GM18868 (cell line): ENCODE results near the gene SRP14.
"Not testable (repeated sequence)": the region's sequence is repeated elsewhere in the genome, so short reads cannot be mapped to it uniquely, and the experiment has no call there.

Experiments
- ATAC-seq: cut with Tn5 transposase; IDR thresholded peaks from one replicate; pipeline ENCODE4 v1.9.1; 2021; ENCODE audit warnings: mild to moderate bottlenecking, moderate library complexity; ENCODE audit not compliant: unreplicated experiment

SRP14 gene

GRCh38 chr15:40051616-40052415 is 12.8 kb upstream of the SRP14 start:
- ATAC-seq: no peak

GRCh38 chr15:40050788-40051470 is 11.9 kb upstream of the SRP14 start:
- no peak for ATAC-seq

- no peak for ATAC-seq
These were observed 10.0 kb upstream of the SRP14 start for GRCh38 chr15:40048926-40049475.

- no peak for ATAC-seq
These were observed 9.3 kb upstream of the SRP14 start for GRCh38 chr15:40048211-40048792.

GRCh38 chr15:40047415-40048210 is 8.6 kb upstream of the SRP14 start:
- peak; percentile 74 for ATAC-seq

GRCh38 chr15:40046721-40047414 is 7.9 kb upstream of the SRP14 start:
- no peak for ATAC-seq

GRCh38 chr15:40045572-40046217 is 6.7 kb upstream of the SRP14 start:
- ATAC-seq: no peak

GRCh38 chr15:40044717-40045571 is 6.0 kb upstream of the SRP14 start:
- peak; percentile 74 for ATAC-seq

- no peak for ATAC-seq
These were observed 5.1 kb upstream of the SRP14 start for GRCh38 chr15:40043927-40044716.

- ATAC-seq: no peak
These were observed 3.9 kb upstream of the SRP14 start for GRCh38 chr15:40042791-40043320.

GRCh38 chr15:40040770-40041169 is 1.8 kb upstream of the SRP14 start:
- ATAC-seq: no peak

- no peak for ATAC-seq
These were observed 1.3 kb upstream of the SRP14 start for GRCh38 chr15:40040293-40040635.

GRCh38 chr15:40038275-40038637 is 725 bp downstream of the SRP14 start:
- no peak for ATAC-seq

- ATAC-seq: no peak
These were observed 1.3 kb downstream of the SRP14 start for GRCh38 chr15:40037721-40038120.

- ATAC-seq: not testable (repeated sequence)
These were observed 3.8 kb downstream of the SRP14 start for GRCh38 chr15:40035182-40035581.

- ATAC-seq: no peak
These were observed 4.6 kb downstream of the SRP14 start for GRCh38 chr15:40034186-40034946.

- ATAC-seq: no peak
These were observed 6.7 kb downstream of the SRP14 start for GRCh38 chr15:40032125-40032839.
